Coronary artery (tissue), 2 donors: ENCODE data around the gene KRTAP3-3.

ENCODE experiments used
- DNase-seq: peaks from one replicate; pipeline ENCODE4 v3.0.0-alpha.2; 2017; ENCODE audit warnings: low spot score
- H3K27ac ChIP-seq, 2 donors: fragments of 200-600 bp; sonication (generic); one replicate each; pipeline ENCODE4 v1.5.1; 2016 to 2019
- H3K4me3 ChIP-seq: fragments of 200-600 bp; sonication (generic); 2 replicates; pipeline ENCODE4 v1.5.1; 2016; ENCODE audit warnings: mild to moderate bottlenecking, moderate library complexity
- CTCF ChIP-seq: fragments of 200-600 bp; sonication (generic); IDR thresholded peaks from one replicate; pipeline ENCODE4 v1.5.1; 2019; ENCODE audit warnings: antibody characterized with exemption

Gene KRTAP3-3

DNA sequence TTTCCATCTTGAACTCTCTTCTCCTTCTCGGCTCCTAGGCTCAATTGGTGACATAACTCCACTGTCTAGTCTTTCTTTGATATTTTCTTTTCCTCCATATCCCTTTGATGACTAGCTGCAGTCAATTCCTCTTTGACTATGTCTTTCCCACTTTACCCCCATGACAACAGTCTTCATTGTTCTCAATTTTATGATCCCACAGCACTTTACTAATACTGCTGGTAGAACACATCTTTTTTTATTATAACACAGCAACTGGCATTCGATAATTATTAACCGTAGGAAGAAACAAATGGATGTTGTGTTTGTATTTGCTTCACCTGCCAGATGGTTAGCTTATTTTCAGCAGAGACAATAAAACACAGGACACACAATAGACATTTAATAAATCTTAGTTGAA, 1.3 kb downstream of the KRTAP3-3 start:
- no peak for DNase-seq
- TF ChIP-seq CTCF = no peak
- Histone ChIP-seq H3K4me3 (no peak overlapping the region), H3K27ac (no peak overlapping the region)

GRCh38 chr17:40986920-40987319, 7.0 kb downstream of the KRTAP3-3 start:
- DNase-seq = no peak
- H3K27ac ChIP-seq = no peak overlapping the region
- H3K4me3 ChIP-seq = no peak overlapping the region
- no peak for TF ChIP-seq CTCF

DNA sequence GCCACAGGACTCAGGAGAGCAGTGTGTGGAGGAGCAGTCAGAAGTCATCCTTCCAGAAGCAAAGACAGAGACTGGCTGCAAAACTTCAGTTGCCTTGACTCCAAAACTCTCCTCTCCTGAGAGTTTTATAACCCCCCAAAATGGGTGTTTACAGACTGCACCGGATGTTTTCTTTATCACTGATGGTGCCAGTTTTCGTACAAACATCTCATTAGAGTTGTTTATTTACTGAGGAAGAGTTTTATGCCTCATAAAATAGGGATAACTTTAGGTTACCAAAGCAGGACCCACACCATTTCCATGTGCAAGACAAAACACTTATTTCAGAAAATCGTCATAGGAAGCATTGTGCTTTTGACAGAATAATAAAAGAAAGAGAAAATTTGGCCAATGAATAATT, 9.7 kb downstream of the KRTAP3-3 start, which contains the start of gene KRT40:
KRT40 (minus strand) TSS at position 101 of the 400 bp plus-strand sequence; CDS start at position 48, 53 bp downstream.
- H3K27ac ChIP-seq = no peak within 1 kb of the TSS
- TF ChIP-seq CTCF = no peak
- DNase-seq = no peak
- no peak within 1 kb of the TSS for H3K4me3 ChIP-seq

GRCh38 chr17:40981115-40981514, 12.8 kb downstream of the KRTAP3-3 start:
- Histone ChIP-seq H3K27ac (no peak overlapping the region), H3K4me3 (no peak overlapping the region)

GRCh38 chr17:40980596-40980995, 13.4 kb downstream of the KRTAP3-3 start:
- DNase-seq = no peak
- TF ChIP-seq CTCF = no peak
- H3K27ac ChIP-seq = no peak overlapping the region
- H3K4me3 ChIP-seq = no peak overlapping the region

More at GRCh38 chr17:40981115-40981514, 12.8 kb downstream of the KRTAP3-3 start:
- no peak for DNase-seq
- TF ChIP-seq CTCF = no peak

DNA sequence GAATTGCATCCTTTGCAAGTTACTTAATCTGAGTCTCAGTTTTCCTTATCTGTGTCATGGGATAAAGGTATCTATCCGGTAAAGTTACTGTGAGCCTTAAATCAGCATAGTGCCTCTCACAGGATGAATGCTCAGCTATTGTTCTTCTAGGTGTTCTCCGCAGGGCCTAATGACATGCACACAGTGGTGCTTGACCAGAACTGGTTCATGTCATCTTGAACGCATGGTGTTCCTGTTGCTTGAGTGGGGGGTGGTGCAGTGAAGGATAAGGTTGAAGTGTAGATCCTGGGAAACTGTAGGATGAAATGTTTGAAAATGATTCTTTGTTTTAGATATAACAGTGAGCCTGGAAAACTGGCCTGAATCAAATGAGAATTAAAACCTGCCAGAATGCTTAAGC, 13.8 kb downstream of the KRTAP3-3 start:
- no peak for TF ChIP-seq CTCF
- DNase-seq = no peak
- Histone ChIP-seq H3K27ac (no peak overlapping the region), H3K4me3 (no peak overlapping the region)

DNA sequence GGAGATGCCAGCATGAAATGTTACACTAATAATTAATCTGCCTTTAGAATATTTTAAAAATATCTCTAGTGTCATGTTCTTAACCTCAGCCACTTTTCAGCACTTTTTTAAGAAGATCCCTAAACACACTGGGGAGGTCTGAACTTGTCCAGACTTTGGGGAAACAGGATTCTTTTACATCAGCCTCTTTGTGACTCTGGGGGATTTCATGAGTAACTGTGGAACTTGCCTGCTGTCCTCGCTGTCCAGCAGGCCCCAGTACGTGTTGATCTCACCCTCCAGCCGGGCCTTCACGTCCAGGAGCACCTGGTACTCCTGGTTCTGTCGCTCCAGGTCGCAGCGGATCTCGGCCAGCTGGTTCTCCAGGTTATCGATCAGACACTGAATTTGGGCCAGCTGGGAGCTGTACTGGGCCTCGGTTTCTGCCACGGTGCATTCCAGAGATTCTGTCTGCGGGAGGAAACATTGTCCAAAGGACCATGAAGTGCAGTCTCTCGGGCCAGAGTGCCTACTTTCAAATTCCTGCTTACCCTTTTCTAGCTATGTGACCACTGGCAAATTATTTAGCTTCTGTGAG, 15.3 kb downstream of the KRTAP3-3 start:
- H3K4me3 ChIP-seq = no peak overlapping the region
- no peak for DNase-seq
- H3K27ac ChIP-seq = no peak overlapping the region
- TF ChIP-seq CTCF = no peak
